ENCODE data around the gene ZNF678. TPM values are rescaled to one million over a fixed set of nuclear protein-coding genes. Genes with fewer than 3 reads are reported as not detected.
"Not testable (repeated sequence)": the region's sequence is repeated elsewhere in the genome, so short reads cannot be mapped to it uniquely, and the experiment has no call there.

ZNF678 gene
- total RNA-seq, 4 donors from 2014 or later, result 8.4 to 15.3 (median 11.6) TPM

- H3K36me3 ChIP-seq, result peaks cover 0 to 11% (median 0%) of the 10 kb centered on the region in 3 donors
- H3K4me3 ChIP-seq, result no peak overlapping the region
- no peak for DNase-seq (ENCODE audit: low spot score in 2 of 2)
- WGBS, 2 donors, result 78 to 83% methylated on average over 1 of the region's 1 CpG
- H3K9me3 ChIP-seq, result peaks cover 4 to 98% (median 38%) of the 10 kb centered on the region in 4 donors
- no peaks in the 10 kb centered on the region for H3K4me1 ChIP-seq
- H3K27me3 ChIP-seq, result no peaks in the 10 kb centered on the region
- H3K27ac ChIP-seq, result no peak overlapping the region
- no peak for TF ChIP-seq POLR2A (IDR thresholded peaks at IDR 0.05)
- no peak for TF ChIP-seq CTCF (IDR thresholded peaks at IDR 0.05)
- TF ChIP-seq EP300 (IDR thresholded peaks at IDR 0.05), result no peak
Observed at GRCh38 chr1:227673441-227673840, 110.1 kb downstream of the ZNF678 start.

DNA sequence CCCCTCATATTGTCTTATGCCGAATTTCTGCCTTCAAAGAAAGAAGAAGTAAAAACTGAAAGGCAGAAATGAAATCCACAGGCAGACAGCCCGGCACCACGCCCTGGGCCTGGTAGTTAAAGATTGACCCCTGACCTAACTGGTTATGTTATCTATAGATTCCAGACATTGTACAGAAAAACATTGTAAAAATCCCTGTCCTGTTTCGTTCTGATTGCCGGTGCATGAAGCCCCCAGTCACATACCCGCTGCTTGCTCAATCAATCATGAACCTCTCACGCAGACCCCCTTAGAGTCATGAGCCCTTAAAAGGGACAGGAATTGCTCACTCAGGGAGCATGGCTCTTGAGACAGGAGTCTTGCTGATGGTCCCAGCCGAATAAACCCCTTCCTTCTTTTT is 122.5 kb downstream of the ZNF678 start:
- Histone ChIP-seq H3K27me3 (no peaks in the 10 kb centered on the region), H3K4me1 (no peaks in the 10 kb centered on the region), H3K27ac (no peak overlapping the region), H3K36me3 (no peaks in the 10 kb centered on the region), H3K9me3 (peaks cover 0 to 97% (median 13%) of the 10 kb centered on the region in 4 donors), H3K4me3 (no peak overlapping the region)
- WGBS, 2 donors, result 74 to 83% methylated on average over 8 of the region's 8 CpGs
- TF ChIP-seq EP300 (IDR thresholded peaks at IDR 0.05) (no peak), CTCF (IDR thresholded peaks at IDR 0.05) (no peak), POLR2A (IDR thresholded peaks at IDR 0.05) (no peak)
- DNase-seq (ENCODE audit: low spot score in 2 of 2), result no peak

DNA sequence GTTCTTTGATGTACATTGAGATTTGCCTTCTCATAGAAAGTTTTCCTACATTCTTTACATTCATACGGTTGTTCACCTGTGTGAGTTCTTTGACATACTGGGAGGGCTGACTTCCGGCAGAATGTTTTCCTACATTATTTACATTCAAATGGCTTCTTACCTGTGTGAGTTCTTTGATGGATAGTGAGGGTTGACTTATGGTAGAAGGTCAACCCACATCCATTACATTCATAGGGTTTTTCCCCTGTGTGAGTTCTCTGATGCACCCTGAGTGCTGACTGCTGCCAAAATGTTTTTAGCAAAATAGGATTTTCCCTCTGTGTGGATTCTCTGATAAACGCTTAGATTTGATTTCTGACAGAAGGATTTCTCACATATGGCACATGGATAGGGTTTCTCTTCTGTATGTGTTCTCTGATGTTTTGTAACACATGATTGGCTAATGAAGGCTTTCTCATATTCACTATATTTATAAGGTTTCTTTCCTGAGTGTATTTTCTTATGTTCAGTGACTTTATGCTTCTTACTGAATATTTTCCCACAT is 134.0 kb downstream of the ZNF678 start:
- no peak for TF ChIP-seq EP300 (IDR thresholded peaks at IDR 0.05)
- TF ChIP-seq POLR2A (IDR thresholded peaks at IDR 0.05), result no peak
- no peak for TF ChIP-seq CTCF (IDR thresholded peaks at IDR 0.05)
- Histone ChIP-seq H3K9me3 (peaks cover 0 to 77% (median 18%) of the 10 kb centered on the region in 4 donors), H3K36me3 (no peaks in the 10 kb centered on the region), H3K27me3 (no peaks in the 10 kb centered on the region), H3K4me1 (no peaks in the 10 kb centered on the region), H3K27ac (no peak overlapping the region), H3K4me3 (no peak overlapping the region)
- no peak for DNase-seq (ENCODE audit: low spot score in 2 of 2)
- WGBS, 2 donors, result 87 to 89% methylated on average over 3 of the region's 3 CpGs

- WGBS, 2 donors, result 73 to 94% methylated on average over 1 of the region's 1 CpG
- H3K9me3 ChIP-seq, result peaks cover 0 to 78% (median 15%) of the 10 kb centered on the region in 4 donors
- not testable (repeated sequence) for H3K4me3 ChIP-seq
Observed at GRCh38 chr1:227701631-227702030, 138.3 kb downstream of the ZNF678 start.

DNA sequence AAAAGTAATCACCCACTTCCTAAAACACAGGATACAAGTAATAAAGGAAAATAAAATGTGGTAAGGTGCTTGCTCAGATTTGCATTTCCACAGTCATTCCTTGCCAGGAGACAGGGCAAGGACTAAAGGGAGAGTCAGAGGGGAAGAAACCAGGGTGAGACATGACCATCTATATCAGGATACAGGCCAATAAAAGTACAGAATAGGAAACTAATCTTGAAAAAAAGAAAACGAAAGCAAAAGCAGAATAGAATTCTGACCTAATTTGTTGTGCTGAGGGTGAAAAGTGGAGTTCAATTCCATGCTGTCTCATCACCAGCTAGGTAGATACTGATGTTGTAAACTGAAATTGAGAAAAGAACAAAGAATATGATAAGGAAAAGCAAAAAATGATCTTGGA is 144.5 kb downstream of the ZNF678 start:
- no peak overlapping the region for H3K4me3 ChIP-seq
- 49 to 76% methylated on average over 1 of the region's 1 CpG for WGBS, 2 donors
- H3K36me3 ChIP-seq, result no peaks in the 10 kb centered on the region
- peaks cover 0 to 75% (median 4%) of the 10 kb centered on the region in 4 donors for H3K9me3 ChIP-seq
- H3K27me3 ChIP-seq, result no peaks in the 10 kb centered on the region
- no peaks in the 10 kb centered on the region for H3K4me1 ChIP-seq
- TF ChIP-seq EP300 (IDR thresholded peaks at IDR 0.05), result no peak
- no peak for TF ChIP-seq POLR2A (IDR thresholded peaks at IDR 0.05)
- no peak for TF ChIP-seq CTCF (IDR thresholded peaks at IDR 0.05)
- H3K27ac ChIP-seq, result no peak overlapping the region
- no peak for DNase-seq (ENCODE audit: low spot score in 2 of 2)

More at GRCh38 chr1:227701631-227702030, 138.3 kb downstream of the ZNF678 start:
- not testable (repeated sequence) for H3K27me3 ChIP-seq; DNase-seq (ENCODE audit: low spot score in 2 of 2); H3K36me3 ChIP-seq; H3K4me1 ChIP-seq; H3K27ac ChIP-seq

DNA sequence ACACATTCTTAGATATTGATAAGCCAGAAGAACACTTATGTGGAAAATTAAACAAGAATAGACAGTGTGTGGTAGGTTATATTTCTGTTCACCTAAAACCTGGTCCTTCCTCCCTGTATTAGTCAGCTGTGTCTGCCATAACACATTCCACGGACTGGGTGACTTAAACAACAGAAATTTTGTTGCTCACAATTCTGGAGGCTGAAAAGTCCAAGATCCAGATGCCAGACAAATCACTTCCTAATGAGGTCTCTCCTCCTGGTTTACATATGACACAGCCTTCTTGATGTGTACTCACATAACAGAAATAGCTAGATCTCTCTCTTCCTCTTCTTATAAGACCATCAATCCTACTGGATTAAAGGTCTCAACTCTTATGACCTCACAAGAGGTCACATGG is 146.1 kb downstream of the ZNF678 start:
- no peak overlapping the region for H3K27ac ChIP-seq
- H3K36me3 ChIP-seq, result no peaks in the 10 kb centered on the region
- H3K9me3 ChIP-seq, result peaks cover 0 to 75% (median 5%) of the 10 kb centered on the region in 4 donors
- H3K4me1 ChIP-seq, result no peaks in the 10 kb centered on the region
- 76 to 83% methylated on average over 1 of the region's 1 CpG for WGBS, 2 donors
- no peak overlapping the region for H3K4me3 ChIP-seq
- no peak for DNase-seq (ENCODE audit: low spot score in 2 of 2)
- TF ChIP-seq POLR2A (IDR thresholded peaks at IDR 0.05) (no peak), CTCF (IDR thresholded peaks at IDR 0.05) (no peak), EP300 (IDR thresholded peaks at IDR 0.05) (no peak)
- H3K27me3 ChIP-seq, result no peaks in the 10 kb centered on the region

DNA sequence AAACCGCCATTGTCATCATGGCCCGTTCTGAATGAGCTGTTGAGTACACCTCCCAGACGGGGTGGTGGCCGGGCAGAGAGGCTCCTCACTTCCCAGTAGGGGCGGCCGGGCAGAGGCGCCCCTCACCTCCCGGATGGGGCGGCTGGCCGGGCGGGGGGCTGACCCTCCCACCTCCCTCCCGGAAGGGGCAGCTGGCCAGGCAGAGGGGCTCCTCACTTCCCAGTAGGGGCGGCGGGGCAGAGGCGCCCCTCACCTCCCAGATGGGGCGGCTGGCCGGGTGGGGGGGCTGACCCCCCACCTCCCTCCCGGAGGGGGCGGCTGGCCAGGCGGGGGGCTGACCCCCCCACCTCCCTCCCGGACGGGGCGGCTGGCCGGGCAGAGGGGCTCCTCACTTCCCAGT is 147.1 kb downstream of the ZNF678 start:
- H3K9me3 ChIP-seq, result peaks cover 0 to 75% (median 5%) of the 10 kb centered on the region in 4 donors
- not testable (repeated sequence) for DNase-seq (ENCODE audit: low spot score in 2 of 2); H3K4me3 ChIP-seq; H3K4me1 ChIP-seq; H3K27me3 ChIP-seq; H3K27ac ChIP-seq; H3K36me3 ChIP-seq
- 96% methylated on average over 9 to 13 of the region's 24 CpGs for WGBS, 2 donors
